Activated T-cell treated with anti-CD3 and anti-CD28 coated beads for 4 hours (primary cell): ENCODE data around the gene MERTK.
"Not testable (repeated sequence)": the region's sequence is repeated elsewhere in the genome, so short reads cannot be mapped to it uniquely, and the experiment has no call there.

Experiments
- DNase-seq: peaks from one replicate; pipeline ENCODE4 v3.0.0-alpha.2; 2020

Gene MERTK

GRCh38 chr2:112048236-112048592, 149.8 kb downstream of the MERTK start:
- no peak for DNase-seq

GRCh38 chr2:112048887-112049286, 150.5 kb downstream of the MERTK start:
- DNase-seq: peak; percentile 21

- DNase-seq: no peak
These were observed 151.9 kb downstream of the MERTK start for GRCh38 chr2:112050316-112050715.

- peak; percentile 98 for DNase-seq
These were observed 155.8 kb downstream of the MERTK start for GRCh38 chr2:112053917-112054846.

- peak; percentile 96 for DNase-seq
These were observed 156.7 kb downstream of the MERTK start, which contains the start of gene TMEM87B for GRCh38 chr2:112054847-112055729. Gene TMEM87B, plus strand, starts transcription at chr2:112055269. Its CDS starts 323 bp downstream, at chr2:112055592.

- DNase-seq: peak; percentile 9
These were observed 157.6 kb downstream of the MERTK start for GRCh38 chr2:112055730-112056625.

GRCh38 chr2:112056626-112056987, 158.2 kb downstream of the MERTK start:
- DNase-seq: no peak

GRCh38 chr2:112059671-112060070, 161.3 kb downstream of the MERTK start:
- DNase-seq: no peak

GRCh38 chr2:112061299-112061698, 162.9 kb downstream of the MERTK start:
- DNase-seq: no peak

GRCh38 chr2:112061840-112062239, 163.4 kb downstream of the MERTK start:
- no peak for DNase-seq

- DNase-seq: no peak
These were observed 164.5 kb downstream of the MERTK start for GRCh38 chr2:112062894-112063293.

- DNase-seq: no peak
These were observed 167.1 kb downstream of the MERTK start for GRCh38 chr2:112065486-112065885.

- DNase-seq: no peak
These were observed 167.6 kb downstream of the MERTK start for GRCh38 chr2:112065966-112066365.

GRCh38 chr2:112069794-112070193, 171.4 kb downstream of the MERTK start:
- not testable (repeated sequence) for DNase-seq

GRCh38 chr2:112073875-112074274, 175.5 kb downstream of the MERTK start:
- no peak for DNase-seq

- no peak for DNase-seq
These were observed 176.1 kb downstream of the MERTK start for GRCh38 chr2:112074506-112074905.

- no peak for DNase-seq
These were observed 177.3 kb downstream of the MERTK start for GRCh38 chr2:112075490-112076260.

GRCh38 chr2:112077814-112078213, 179.4 kb downstream of the MERTK start:
- no peak for DNase-seq
